ENCODE measurements around the gene AP3B1.

DNA sequence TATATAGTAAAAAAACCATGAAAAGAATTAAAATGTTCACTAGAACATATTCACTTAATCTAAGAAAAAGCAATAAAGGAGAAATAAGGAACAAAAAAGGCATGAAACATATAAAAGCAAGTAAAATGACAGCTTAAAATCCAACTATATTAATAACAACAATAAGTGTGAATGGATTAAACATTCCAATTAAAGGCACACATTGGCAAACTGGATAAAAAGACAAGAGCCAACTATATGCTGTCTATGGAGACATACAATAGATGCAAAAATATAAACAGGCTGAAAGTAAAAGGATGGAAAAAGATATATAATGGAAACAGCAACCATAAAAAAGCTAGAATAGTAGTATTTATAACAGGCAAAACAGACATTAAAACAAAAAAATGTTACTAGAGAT, 70.1 kb downstream of the AP3B1 start:
- TF ChIP-seq, protein P1, sequence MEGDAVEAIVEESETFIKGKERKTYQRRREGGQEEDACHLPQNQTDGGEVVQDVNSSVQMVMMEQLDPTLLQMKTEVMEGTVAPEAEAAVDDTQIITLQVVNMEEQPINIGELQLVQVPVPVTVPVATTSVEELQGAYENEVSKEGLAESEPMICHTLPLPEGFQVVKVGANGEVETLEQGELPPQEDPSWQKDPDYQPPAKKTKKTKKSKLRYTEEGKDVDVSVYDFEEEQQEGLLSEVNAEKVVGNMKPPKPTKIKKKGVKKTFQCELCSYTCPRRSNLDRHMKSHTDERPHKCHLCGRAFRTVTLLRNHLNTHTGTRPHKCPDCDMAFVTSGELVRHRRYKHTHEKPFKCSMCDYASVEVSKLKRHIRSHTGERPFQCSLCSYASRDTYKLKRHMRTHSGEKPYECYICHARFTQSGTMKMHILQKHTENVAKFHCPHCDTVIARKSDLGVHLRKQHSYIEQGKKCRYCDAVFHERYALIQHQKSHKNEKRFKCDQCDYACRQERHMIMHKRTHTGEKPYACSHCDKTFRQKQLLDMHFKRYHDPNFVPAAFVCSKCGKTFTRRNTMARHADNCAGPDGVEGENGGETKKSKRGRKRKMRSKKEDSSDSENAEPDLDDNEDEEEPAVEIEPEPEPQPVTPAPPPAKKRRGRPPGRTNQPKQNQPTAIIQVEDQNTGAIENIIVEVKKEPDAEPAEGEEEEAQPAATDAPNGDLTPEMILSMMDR (conservative IDR thresholded peaks at IDR 0.05; ENCODE audit: low read length): no peak
- no peak for TF ChIP-seq EZH2phosphoT487 (IDR thresholded peaks at IDR 0.05; ENCODE audit: borderline replicate concordance)
